Fibroblast of skin of left quadriceps (primary cell): ENCODE measurements around the gene MICALL1.

ENCODE experiments used
- DNase-seq, 2 experiments: peaks; one replicate each; pipeline ENCODE4 v3.0.0-alpha.2; 2013; ENCODE audit warnings: low read depth in 2 of 2

The MICALL1 gene

DNA sequence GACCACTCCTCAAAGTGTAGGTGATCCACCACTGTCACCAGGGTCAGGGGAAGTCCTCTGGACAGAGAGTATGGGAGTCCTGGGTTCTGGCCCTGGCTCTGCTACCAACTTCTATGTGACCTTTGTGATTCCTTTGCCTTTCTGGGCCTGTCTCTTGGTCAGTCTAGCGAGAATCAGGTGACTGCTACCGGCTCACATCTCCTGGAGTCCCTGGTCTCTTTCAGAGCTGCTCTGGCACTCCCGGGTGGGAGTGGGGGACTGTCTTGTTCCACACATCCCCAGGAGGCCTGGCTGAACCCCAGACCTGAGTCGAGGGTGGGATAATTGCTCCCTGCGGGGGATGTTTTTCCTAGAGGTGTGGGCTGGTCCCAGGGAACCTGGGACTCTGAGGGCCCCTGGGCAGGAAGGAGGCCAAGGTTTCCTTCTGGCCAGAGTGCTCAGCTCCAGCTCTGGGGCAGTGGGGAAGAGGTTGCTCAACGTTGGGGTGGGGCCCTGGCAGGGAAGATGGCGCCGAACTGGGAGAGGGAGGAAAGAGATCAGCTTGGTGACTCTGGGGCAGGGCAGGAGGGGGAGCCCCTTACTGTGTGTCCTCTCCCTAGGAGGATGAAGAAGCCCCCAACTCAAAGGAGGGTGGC is 76.2 kb downstream of the MICALL1 start:
- no peak for DNase-seq

DNA sequence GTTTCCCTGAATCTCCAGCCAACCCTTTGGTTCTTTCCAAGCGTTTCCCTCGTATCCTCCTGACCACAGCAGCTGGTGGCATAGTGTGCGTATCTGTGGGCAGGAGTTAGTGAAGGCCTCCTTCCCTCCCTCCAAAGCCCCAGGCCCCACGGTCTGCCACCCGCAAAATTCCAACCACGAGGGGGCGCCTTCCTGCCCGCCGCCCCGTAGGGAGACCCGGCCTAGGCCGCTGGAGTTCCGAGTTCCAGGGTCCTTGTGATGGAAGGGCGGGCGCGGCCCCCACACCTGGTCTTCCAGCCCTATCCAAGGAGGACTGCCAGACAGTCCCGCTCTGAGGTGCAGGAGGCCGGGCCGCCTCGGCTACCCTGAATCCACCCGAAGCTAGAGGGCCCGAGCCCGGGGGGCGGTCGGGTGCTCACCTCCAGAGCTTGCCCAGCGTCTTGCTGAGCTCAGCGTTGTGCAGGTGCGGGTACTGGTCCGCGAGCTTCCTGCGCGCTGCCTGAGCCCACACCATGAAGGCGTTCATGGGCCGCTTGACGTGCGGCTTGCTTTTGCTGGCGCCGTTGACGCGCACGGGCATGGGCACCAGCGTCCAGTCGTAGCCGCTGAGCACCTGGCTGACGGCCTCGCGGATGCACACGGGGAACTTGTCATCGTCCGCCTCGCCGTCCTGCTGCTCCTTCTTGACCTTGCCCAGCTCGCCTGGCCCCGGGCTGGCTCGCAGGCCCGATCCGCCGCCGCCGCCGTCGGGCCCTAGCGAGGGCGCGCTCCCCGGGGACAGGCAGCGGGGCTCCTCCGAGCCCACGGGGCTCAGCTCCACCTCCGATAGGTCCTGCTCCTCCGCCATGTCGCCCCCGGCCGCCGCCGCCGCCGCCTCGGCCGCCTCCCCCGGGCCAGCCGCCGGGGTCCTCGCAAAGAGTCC is 77.1 kb downstream of the MICALL1 start:
- DNase-seq = no peak

DNA sequence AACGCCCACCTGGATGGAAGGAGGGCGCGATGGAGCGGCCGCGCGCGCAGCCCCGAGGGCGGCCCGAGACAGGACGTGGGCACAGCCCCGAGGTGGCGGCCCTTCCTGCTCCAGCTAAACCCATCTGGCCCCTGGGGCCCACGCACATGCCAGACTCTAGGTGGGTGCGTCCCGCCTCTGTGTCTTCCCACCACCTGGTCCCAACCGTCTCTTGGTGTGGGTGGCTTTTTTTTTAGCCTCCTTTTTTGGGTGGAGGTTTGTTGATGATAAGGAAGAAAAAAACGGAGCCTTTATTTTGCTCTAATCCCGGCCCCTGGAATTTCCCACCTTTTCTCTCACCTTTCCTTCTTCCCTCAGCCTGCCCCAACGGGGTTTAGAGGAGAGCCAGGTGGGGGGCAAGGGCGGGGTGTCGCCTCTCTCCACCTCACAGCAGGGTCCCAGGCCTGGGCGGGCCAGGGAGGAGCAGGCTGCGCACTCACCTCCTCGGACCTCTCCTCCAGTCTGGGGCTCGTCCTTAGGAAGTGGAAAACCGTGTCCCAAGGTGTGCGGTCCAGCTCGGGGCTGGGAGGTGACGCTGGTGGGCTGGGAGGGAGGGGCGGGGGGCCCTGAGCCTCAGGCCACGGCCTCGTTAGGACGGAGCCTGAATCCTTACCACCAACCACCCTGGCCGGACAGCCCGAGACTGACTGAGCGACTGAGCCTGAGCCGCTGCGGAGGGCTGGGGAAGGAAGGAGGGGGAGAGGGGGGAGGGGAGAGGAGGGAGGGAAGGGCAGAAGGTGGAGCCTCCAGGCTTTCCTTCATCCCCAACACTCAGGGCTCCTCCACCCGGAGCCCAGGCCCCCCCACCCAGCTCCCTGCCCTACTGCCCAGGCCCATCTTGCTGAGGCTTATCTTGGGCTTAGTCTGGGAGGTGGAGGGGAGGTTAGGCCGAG is 78.0 kb downstream of the MICALL1 start, which contains the start of gene SOX10:
Gene SOX10, minus strand, starts transcription at position 696 of the 932 bp plus-strand sequence. CDS start 771 bp downstream, outside the sequence.
- no peak for DNase-seq

DNA sequence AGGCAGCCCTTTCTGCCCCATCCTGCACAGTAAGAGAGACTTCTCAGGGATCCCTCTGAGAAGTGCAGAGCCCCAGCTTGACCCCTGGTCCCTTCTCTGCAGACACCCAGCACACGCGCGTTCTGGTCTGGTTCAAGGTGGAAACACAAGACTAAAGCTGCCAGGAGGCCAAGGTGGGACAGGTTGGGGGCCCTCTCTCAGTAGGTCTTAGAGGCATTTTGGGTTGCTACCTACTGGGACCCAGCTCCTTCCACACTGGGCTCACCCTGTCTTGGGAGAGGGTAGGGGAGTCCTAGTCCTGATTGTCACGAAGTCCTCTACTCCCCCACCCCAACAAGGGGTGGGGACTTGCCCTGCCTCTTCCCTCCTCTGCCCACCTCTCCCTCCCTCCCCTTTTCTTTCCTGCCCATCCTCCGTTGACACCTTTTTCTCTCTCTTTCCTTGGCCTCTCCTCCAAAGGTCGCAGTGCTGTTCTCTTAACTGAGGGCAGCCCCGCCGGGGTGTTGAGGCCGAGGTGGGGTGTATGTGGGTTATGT is 79.0 kb downstream of the MICALL1 start:
- DNase-seq = no peak

DNA sequence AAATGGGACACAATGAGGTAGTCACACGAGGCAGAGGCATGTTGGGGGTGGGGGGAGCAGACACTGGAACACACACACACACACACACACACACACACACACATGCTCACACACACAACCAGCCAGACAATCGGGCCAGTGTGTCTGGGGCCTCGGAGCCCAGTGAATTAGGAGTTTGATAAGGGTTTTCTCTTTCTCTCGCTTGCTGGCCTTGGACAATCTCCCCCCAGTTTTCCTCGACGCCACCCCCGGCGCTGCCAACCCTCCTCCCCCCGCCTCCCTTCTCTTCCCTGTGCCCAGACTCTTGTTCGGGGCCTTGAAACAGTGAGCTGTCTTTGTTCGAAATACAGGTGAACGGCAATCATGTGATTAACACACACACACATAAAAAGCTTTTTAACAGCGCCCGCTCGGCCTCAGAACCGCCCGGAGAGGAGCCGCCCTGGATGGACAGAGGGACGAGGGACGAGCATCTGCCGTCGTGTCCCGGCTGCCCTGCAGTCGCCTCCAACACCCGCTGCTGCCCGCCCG is 79.7 kb downstream of the MICALL1 start:
- no peak for DNase-seq

DNA sequence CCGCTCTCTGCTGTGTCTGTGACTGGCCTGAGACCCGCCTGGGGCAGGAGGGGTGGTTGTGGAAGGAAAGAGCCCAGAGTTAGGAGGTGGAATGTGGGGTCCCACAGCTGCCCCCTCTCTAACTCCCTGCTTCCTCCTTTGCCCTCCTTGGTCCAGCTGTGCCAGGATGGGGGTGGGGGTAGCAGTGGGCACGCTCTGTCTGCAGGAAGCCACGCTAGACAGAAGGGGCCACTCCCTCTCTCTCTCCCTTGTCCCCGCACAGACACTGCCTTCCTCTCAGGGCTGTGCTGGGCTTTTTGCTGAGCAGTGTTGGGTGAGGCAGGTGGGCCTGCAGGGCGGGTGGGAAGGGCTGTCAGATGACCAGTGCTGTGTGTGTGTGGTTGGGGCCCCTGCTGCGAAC is 80.3 kb downstream of the MICALL1 start:
- DNase-seq = no peak

DNA sequence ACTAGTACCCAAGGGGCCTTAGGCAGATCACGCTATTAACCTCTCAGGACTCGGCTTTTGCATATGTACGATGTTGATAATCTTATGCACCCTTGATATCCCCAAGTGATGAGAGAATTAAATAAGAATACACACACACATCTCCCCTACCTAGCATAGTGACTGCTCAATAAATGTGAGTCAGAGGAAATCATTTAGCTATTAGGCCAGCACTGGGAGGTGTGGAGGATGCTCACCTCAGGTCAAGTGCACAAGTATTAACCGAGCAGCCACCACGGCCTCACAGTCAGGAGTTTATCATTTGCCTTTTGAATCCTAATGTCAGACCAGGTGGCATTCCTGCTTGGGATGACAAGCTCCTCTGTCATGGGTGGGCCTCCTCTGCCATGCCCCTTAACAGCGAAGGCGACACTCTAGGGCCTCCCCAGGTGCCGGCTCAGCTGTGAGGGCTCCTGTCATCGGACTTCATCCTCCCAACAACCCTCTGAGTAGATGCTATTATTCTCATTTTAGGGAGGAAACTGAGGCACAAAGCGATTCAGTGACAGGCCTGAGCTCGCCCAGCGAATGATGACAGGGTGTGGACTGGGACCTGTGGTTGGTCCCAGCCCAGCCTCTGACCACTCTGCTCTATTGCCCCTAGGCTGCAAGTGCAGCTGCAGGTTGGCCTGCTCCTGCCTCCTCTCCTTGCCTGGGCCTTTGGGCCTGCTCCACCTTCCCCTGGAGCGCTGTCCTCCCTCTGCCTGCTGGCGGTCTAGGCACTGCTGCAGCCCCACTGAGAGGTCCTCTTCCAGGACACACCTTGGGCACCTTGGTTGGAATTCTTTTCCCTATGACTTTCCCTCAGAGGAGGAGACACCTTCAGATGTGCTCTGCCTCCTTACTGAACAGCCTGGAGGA is 83.3 kb downstream of the MICALL1 start:
- DNase-seq = no peak

DNA sequence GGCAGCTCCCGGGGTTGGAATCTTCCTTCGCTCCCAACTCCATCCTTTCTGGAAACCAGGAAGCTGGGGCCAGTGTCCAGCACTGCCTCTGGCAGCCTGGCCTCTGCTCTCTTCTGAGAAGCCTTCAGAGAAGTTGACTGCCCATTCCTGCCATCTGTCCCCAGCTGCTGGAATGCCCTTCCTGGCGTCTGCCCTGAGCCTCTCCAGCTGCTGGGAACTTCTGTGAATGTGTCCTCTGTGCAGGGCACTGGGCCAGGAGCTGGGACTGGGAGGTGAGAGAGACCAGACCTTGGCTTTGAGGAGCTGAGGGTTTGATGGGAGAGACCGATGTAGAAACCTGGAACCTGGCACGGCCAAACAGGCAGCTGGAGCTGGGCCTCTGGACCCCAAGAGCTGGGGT is 84.2 kb downstream of the MICALL1 start:
- no peak for DNase-seq

DNA sequence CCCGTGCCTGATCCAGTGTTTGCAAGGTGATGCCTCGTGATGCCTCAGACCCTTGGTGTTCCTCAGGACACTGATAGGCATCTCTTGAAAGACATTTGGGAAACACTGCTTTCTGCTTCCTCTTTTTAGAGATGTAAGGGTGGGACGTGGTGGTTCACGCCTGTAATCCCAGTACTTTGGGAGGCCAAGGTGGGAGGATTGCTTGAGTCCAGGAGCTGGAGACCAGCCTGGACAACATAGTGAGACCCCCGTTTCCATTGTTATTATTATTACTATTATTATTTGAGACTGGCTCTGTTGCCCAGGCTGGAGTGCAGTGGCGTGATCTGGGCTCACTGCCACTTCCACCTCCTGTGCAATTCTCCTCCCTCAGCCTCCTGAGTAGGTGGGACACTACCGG is 84.8 kb downstream of the MICALL1 start:
- DNase-seq = no peak

DNA sequence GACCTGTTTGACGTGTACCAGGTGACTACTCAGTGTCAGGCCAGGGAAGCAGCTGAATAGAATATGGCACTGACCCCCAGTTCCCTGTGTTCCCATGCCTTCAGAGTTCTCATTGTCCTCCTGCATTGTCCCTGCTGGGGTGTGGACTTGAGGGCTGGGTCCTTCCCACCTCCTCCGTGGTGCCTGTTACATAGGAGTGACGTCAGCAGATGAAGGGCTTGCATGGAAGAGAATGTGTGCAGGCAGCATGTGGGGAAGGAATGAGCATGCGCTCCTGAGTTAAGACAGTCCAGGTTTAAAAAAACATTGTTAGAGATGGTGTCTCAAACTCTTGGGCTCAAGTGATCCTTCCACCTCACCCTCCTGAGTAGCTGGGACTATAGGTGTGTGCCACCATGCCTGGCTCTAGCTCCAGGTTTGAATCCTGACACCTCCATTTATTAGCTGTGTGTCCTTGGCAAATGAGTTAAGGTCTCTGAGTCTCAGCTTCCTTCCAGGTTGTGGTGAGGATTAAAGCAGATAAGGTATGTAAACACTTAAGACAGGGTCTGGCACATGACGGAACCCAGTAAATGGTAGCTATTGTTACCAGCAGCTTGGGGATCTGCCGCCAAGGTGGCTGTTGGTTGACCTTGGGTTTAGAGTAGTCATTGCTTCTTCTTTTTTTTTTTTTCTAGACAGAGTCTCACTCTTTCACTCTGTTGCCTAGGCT is 85.8 kb downstream of the MICALL1 start:
- DNase-seq = no peak
